Spleen (tissue), 7 donors: Measurements from ENCODE around the gene AFAP1.

Experiments
- POLR2A ChIP-seq, 3 donors: fragments of 450-650 bp; IDR thresholded peaks; one replicate each; pipeline ENCODE4 v1.5.1; 2017; ENCODE audit warnings: antibody characterized with exemption in 3 of 3, mild to moderate bottlenecking in 1 of 3
- POLR2AphosphoS5 ChIP-seq, 3 donors: sonication (generic); formaldehyde crosslinking; IDR thresholded peaks; one replicate each; pipeline ENCODE4 v1.5.1; 2017; ENCODE audit warnings: antibody characterized with exemption in 3 of 3
- TF ChIP-seq, protein P1 (sequence below), 11 experiments: fragments of 200-600 bp in 7 of 11; fragments of 450-650 bp in 4 of 11; sonication (generic) in 4 of 11; IDR thresholded peaks in 8 of 11; conservative IDR thresholded peaks in 3 of 11; 1 replicate in 7 of 11; 2 replicates in 4 of 11; pipeline versions ENCODE4 v1.4.0 to v1.8.0; 2016 to 2021; ENCODE audit warnings: antibody characterized with exemption in 11 of 11, inconsistent platforms in 4 of 11, mild to moderate bottlenecking in 1 of 11
- donor health status: DM: no; HTN: no; CAD: no; lungs with moderate emphysema.
- donor health status: DM: no; HTN: no; CAD: no.
- donor health status: DM: no; HTN: no; CAD: no.

DNA sequence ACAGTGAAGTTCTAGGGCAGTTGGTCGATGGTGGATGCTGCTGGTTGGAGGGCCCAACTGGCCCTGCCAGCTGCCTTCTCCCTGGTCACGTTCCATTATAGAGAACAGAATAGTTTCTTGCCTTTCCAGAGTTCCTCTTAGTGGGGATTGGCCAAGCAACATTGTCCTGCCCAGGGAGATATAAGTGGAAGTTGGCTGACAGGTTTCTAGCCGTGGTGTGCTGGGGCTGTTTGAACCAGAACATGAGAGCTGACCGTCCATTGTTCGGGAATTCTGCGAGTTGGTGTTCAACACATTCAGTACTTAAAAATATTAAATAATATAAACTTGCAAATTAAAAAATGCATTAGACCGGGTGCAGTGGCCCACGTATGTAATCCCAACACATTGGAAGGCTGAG is 3.5 kb upstream of the AFAP1 start:
- TF ChIP-seq, protein P1, sequence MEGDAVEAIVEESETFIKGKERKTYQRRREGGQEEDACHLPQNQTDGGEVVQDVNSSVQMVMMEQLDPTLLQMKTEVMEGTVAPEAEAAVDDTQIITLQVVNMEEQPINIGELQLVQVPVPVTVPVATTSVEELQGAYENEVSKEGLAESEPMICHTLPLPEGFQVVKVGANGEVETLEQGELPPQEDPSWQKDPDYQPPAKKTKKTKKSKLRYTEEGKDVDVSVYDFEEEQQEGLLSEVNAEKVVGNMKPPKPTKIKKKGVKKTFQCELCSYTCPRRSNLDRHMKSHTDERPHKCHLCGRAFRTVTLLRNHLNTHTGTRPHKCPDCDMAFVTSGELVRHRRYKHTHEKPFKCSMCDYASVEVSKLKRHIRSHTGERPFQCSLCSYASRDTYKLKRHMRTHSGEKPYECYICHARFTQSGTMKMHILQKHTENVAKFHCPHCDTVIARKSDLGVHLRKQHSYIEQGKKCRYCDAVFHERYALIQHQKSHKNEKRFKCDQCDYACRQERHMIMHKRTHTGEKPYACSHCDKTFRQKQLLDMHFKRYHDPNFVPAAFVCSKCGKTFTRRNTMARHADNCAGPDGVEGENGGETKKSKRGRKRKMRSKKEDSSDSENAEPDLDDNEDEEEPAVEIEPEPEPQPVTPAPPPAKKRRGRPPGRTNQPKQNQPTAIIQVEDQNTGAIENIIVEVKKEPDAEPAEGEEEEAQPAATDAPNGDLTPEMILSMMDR (IDR thresholded peaks at IDR 0.05 in 8 of 11, conservative IDR thresholded peaks at IDR 0.05 in 3 of 11): no peak
- TF ChIP-seq POLR2A (IDR thresholded peaks at IDR 0.05) (no peak), POLR2AphosphoS5 (IDR thresholded peaks at IDR 0.05) (no peak)
